GM21381 (cell line): Measurements from ENCODE around the gene PIK3CA.
"Not testable (repeated sequence)": the region's sequence is repeated elsewhere in the genome, so short reads cannot be mapped to it uniquely, and the experiment has no call there.

Experiments
- ATAC-seq: cut with Tn5 transposase; IDR thresholded peaks from one replicate; pipeline ENCODE4 v1.9.1; 2021; ENCODE audit warnings: mild to moderate bottlenecking, moderate library complexity; ENCODE audit not compliant: unreplicated experiment

The PIK3CA gene

DNA sequence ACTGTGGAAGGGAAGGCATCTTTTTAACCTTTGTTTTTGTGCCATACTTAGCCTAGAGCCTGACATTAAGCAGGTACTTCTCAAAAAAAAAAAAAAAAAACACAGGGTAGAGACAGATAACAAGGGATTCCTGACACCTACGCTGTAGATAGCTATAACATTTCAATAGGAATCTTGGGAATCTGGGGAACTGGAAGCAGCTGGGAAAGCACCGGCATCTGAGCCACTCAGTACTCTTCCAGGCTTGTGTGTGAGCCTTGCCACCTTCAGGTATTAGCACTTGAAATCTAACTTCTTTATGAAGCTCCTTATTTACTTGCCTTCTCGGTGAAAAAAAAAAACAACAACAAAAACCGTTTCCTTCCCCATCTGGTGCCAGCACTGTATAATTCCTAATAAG lies 46.8 kb downstream of the PIK3CA start:
- no peak for ATAC-seq

DNA sequence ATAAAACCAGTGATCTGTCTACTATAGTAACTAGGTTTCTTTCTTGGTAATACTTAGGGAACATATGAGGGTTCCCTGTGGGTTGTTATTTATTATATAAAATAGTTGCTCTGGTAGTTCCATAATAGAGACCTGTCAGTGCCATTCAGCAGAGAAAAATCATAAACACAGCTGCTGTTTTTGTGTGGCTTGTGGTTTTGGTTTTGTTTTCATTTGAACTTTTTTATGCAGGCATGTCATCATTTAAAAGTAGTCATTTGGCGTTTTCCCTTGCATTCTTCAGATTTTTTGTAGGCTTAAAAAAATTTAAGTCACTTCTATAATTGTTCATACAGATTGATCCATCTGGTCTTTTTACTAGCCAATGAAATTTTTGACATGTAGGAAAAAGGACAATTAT lies 47.9 kb downstream of the PIK3CA start:
- ATAC-seq: peak; percentile 91

DNA sequence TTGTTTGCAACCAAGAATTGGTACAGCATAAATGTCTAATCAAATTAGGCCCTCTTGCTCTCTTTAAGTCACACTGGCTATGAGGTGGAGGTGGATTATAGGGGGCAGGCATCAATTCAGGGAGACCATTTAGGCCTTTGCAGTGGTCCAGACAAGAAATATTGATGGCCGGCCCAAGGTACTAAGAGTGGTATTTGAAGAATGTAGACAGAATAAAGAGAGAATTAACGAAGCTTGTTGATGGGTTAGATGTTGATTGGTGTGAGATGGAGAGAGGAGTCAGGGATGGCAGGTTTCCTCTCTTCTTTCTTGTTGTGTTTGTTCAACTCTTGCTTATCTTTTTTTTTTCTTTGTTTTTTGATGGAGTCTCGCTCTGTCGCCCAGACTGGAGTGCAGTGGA lies 48.5 kb downstream of the PIK3CA start:
- no peak for ATAC-seq

DNA sequence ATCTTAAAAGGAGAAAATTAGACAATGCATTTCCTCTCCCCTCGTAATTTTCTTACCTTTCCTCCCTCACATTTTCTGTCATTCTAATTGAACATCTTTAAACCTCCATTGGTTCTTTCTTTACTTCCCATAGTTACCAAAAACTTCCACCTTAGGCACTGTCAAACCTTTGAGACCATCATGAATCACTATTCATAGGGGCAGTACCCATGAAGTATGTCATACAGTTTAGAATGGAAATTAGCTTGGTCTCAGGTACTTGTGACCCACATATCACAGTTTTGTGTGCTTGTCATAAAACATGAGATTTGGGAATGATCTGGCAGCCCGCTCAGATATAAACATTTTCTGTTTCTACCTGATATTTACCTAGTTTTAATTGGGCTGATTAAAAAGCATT lies 52.6 kb downstream of the PIK3CA start:
- ATAC-seq: no peak

DNA sequence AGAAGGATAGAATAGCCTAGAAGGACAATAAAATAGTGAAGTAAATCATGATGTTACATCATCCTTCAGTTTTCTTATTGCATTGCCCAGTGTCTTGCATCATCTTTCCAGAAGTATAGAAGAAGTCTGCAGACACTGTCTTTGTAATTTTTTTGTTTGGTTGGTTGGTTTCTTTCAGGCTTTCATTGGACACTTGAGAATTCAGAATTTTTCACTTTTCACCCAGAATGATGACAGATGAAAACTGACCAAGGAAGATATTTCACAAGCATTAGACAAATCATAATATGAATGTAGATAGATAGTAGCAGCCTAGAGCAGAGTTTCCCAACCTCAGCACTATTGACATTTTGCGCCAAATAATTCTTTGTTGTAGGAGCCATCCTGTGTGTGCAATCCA lies 67.4 kb downstream of the PIK3CA start:
- ATAC-seq: not testable (repeated sequence)

DNA sequence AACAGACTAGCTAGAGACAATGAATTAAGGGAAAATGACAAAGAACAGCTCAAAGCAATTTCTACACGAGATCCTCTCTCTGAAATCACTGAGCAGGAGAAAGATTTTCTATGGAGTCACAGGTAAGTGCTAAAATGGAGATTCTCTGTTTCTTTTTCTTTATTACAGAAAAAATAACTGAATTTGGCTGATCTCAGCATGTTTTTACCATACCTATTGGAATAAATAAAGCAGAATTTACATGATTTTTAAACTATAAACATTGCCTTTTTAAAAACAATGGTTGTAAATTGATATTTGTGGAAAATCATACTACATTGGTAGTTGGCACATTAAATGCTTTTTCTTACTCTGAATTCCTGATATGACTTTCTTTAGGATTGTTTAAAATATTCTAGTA lies 70.1 kb downstream of the PIK3CA start:
- ATAC-seq: not testable (repeated sequence)

- no peak for ATAC-seq
Observed at GRCh38 chr3:179223548-179223947, 75.4 kb downstream of the PIK3CA start.

DNA sequence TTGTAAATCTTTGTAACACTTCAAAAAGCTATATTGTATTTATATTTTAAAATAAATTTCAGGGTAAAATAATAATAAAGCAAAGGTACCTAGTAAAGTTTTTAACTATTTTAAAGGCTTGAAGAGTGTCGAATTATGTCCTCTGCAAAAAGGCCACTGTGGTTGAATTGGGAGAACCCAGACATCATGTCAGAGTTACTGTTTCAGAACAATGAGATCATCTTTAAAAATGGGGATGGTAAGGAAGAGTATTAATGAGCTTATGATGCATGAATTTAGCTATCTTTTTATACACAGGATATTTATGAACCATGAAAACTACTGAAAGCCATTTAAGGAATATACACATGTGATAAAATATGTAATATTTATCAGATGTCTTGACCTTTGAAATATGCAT lies 76.4 kb downstream of the PIK3CA start:
- ATAC-seq: no peak

- ATAC-seq: no peak
Observed at GRCh38 chr3:179227349-179227748, 79.2 kb downstream of the PIK3CA start.

DNA sequence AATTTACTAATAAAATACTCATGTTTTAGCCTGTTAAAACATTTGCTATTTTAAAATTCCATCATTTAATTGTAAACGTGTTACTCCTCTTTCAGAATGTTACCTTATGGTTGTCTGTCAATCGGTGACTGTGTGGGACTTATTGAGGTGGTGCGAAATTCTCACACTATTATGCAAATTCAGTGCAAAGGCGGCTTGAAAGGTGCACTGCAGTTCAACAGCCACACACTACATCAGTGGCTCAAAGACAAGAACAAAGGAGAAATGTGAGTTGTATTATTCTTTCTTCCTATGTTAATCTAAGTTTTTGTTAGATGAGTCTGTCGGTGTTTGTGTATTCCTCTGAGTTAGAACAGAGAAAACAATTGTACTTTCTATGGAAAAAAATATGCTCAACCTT lies 81.0 kb downstream of the PIK3CA start:
- ATAC-seq: no peak

DNA sequence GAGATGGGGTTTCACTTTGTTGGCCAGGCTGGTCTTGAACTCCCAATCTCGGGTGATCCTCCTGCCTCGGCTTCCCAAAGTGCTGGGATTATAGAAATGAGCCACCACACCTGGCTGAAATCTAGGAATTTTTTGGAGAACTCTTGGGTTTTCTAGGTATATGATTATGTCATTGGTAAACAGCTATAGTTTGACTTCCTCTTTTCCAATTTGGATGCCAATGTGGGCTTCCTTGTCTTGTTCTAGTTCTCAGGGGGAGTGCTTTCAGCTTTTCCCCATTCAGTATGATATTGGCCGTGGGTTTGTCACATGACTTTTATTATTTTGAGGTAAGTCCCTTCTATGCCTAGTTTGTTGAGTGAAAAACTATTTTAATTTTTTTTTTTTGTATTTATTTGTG lies 84.9 kb downstream of the PIK3CA start:
- ATAC-seq: no peak

GRCh38 chr3:179234199-179234598 lies 86.0 kb downstream of the PIK3CA start:
- no peak for ATAC-seq

DNA sequence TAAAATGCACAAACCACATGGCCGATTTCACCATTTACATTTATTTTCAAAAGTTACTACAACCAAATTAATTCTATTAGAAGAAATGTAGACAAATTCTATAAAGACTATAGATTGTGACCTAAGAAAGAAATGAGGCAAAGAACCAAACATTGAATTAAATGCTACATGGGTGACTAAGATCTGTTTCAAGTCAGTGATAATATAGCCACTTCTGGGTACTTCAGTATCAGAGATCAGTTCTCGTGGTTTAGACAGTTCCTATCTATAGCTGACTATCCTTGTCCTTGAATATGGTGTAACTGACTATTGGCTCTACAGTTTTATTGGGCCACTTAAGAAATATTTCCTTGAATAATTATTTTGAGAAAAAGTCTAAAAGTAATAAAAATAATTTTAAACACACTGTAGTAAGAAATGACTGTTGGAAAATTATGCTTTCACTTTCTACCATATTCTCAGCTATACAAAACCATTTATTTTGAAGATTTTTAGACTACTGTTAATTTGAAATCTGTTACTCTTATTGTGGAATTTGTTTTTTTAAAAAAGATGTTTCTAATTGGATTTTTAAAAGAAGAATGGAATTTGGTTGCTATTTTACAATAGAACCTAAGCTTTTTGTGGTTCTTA lies 88.6 kb downstream of the PIK3CA start:
- ATAC-seq: peak; percentile 80

DNA sequence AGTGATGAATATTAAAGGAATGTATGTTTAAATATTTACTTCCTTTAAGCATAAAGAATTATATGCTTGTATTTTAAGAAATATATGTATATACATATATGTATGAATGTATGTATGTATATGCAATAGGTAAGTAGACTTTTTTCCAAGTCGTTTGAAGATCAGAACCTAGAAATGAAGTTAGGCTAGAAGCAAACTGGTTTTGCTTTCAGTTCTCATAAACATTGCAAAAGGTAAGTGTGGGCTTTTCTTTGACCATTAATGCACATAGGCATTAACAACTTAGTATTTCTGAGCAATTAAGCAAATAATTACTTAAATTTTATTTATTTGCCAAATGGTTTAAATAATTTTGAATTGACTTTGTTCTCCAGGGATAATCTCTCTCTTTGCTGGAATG lies 92.1 kb downstream of the PIK3CA start:
- peak; percentile 50 for ATAC-seq

GRCh38 chr3:179242859-179243258 lies 94.7 kb downstream of the PIK3CA start:
- not testable (repeated sequence) for ATAC-seq

GRCh38 chr3:179244878-179245277 lies 96.7 kb downstream of the PIK3CA start:
- no peak for ATAC-seq

- ATAC-seq: no peak
Observed at GRCh38 chr3:179247289-179248015, 99.3 kb downstream of the PIK3CA start.

- no peak for ATAC-seq
Observed at GRCh38 chr3:179250803-179251476, 102.8 kb downstream of the PIK3CA start, which contains the start of gene KCNMB3. Gene KCNMB3, minus strand, starts transcription at chr3:179251114. Its CDS starts 124 bp downstream, at chr3:179250990.

- ATAC-seq: no peak
Observed at GRCh38 chr3:179256813-179257212, 108.7 kb downstream of the PIK3CA start.

DNA sequence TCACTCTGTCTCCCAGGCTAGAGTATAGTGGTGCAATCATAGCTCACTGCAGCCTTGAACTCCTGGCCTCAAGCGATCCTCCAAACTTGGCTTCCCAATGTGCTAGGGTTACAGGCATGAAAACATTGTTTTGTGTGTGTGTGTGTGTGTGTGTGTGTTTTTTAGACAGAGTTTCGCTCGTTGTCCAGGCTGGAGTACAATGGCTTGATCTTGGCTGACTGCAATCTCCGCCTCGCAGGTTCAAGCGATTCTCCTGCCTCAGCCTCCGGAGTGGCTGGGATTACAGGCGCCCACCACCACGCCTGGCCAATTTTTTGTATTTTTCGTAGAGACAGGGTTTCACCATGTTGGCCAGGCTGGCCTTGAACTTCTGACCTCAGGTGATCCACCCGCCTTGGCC lies 109.6 kb downstream of the PIK3CA start:
- ATAC-seq: not testable (repeated sequence)

DNA sequence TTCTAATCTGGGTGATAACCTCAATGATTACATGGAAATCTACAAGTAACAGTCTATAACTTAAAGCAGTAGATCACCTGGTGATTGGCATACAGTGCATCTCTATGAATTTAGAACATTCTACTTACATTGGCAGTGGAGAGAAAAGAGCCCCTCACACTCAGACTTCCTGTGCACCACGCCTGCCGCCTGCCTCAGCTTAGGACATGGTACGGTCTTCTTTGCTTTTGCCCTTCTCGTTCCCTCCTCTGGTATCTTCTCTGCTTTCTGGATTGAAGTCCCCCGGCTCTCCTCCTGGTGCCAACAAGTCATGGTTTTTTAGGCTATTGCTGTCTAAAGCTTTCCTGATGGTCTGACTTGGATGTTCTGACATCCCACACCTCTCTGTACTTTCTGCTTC lies 110.7 kb downstream of the PIK3CA start:
- ATAC-seq: no peak
